Calu3 (cell line): ENCODE results near the gene APBA2. TPM values are rescaled to one million over a fixed set of nuclear protein-coding genes. Genes with fewer than 3 reads are reported as not detected.

Experiments used
- BruUV-seq: library from RNA; stranded (reverse); fragments of 400-500 nt; replicated peaks from 2 replicates; lab custom pipeline; 2021; lab: Mats Ljungman, UMichigan
- CTCF ChIA-PET: fragments of 300-600 bp; sonication (Branson Sonifier 250); formaldehyde crosslinking; loops from one replicate; lab custom pipeline; 2022; ENCODE audit warnings: antibody characterized with exemption; lab: Charles Lee
- DNase-seq: peaks from one replicate; pipeline ENCODE4 v3.0.0; 2022
- H3K27ac Mint-ChIP-seq: one replicate; pipeline ENCODE4 v1.8.0; 2022; ENCODE audit warnings: mixed read lengths; ENCODE audit not compliant: unreplicated experiment
- H3K27me3 Mint-ChIP-seq: one replicate; pipeline ENCODE4 v1.8.0; 2022; ENCODE audit warnings: mixed read lengths; ENCODE audit not compliant: unreplicated experiment
- H3K36me3 Mint-ChIP-seq: one replicate; pipeline ENCODE4 v1.8.0; 2022; ENCODE audit warnings: mild to moderate bottlenecking, moderate library complexity, mixed read lengths; ENCODE audit not compliant: insufficient read depth, unreplicated experiment
- H3K4me1 Mint-ChIP-seq: one replicate; pipeline ENCODE4 v1.8.0; 2022; ENCODE audit warnings: mild to moderate bottlenecking, low read depth, mixed read lengths; ENCODE audit not compliant: unreplicated experiment
- H3K4me3 Mint-ChIP-seq: one replicate; pipeline ENCODE4 v1.8.0; 2022; ENCODE audit warnings: mild to moderate bottlenecking, low read depth, moderate library complexity, mixed read lengths; ENCODE audit not compliant: unreplicated experiment
- H3K9me3 Mint-ChIP-seq: one replicate; pipeline ENCODE4 v1.8.0; 2022; ENCODE audit warnings: low read depth, mixed read lengths; ENCODE audit not compliant: unreplicated experiment
- CTCF ChIP-seq: fragments of 200-600 bp; IDR thresholded peaks from one replicate; pipeline ENCODE4 v1.8.0; 2022; ENCODE audit warnings: antibody characterized with exemption; ENCODE audit not compliant: unreplicated experiment
- intact Hi-C: fragments of 100-400 bp; cut with micrococcal nuclease; formaldehyde crosslinking; loops from one replicate; pipeline ENCODE4 v1.10.0; 2022; ENCODE audit not compliant: unreplicated experiment
- total RNA-seq: library from RNA; stranded (reverse); gene quantifications from 2 replicates; pipeline ENCODE4 v1.2.3, GENCODE V29; 2022

The APBA2 gene
- total RNA-seq, 1 experiment from 2014 or later: not detected

DNA sequence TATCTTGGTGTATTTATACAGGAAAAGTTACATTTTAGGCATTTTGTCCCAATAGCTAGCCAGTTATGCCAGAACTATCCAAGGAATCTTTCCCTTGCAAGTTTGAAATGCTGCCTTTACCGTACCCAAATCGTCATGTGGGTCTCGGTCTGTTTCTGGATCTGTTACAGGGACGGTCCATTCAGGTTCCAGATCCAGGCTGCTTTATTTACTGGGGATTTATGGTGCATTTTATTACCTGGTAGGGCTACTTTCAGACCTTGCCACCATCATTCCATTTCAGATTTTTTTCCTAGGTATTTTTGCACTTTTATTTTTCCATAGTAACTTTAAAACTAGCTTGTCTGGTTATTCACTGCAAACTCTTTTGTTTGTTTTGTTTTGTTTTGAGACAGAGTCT is 197.4 kb downstream of the APBA2 start:
- H3K36me3 Mint-ChIP-seq: no peaks in the 10 kb centered on the region
- intact Hi-C loops: no loop called here
- no peak overlapping the region for H3K27ac Mint-ChIP-seq
- no TSS peak for BruUV-seq
- H3K9me3 Mint-ChIP-seq: peaks cover 2% of the 10 kb centered on the region
- DNase-seq: no peak
- no peak overlapping the region for H3K4me3 Mint-ChIP-seq
- no peak for TF ChIP-seq CTCF
- H3K4me1 Mint-ChIP-seq: no peaks in the 10 kb centered on the region
- CTCF ChIA-PET: no interaction called here
- no peaks in the 10 kb centered on the region for H3K27me3 Mint-ChIP-seq

GRCh38 chr15:29083858-29084257 is 198.1 kb downstream of the APBA2 start:
- H3K4me1 Mint-ChIP-seq: no peaks in the 10 kb centered on the region
- BruUV-seq: no TSS peak

DNA sequence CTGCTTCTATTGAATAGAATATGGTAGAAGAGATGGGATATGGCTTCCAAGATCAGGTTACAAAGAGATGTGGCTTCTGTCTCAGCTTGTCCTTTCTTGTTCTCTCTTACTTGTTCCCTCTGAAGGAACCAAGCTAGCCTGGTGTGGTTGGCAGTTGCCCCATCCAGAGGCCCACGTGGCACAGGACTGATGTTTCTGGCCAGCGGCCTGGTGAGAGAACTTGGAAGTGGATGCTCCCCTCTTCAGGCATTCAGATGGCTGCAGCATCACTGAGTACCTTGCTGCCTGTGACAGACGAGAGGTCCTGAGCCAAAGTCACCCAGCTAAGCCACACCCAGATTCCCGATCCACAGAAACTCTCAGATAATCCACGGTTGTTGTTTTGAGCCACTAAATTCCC is 200.2 kb downstream of the APBA2 start:
- CTCF ChIA-PET: no interaction called here
- H3K4me1 Mint-ChIP-seq: no peaks in the 10 kb centered on the region
- intact Hi-C loops: no loop called here
- no peak for DNase-seq
- no peak overlapping the region for H3K27ac Mint-ChIP-seq
- no peak overlapping the region for H3K4me3 Mint-ChIP-seq
- no peak for TF ChIP-seq CTCF
- peaks cover 2% of the 10 kb centered on the region for H3K9me3 Mint-ChIP-seq
- H3K27me3 Mint-ChIP-seq: no peaks in the 10 kb centered on the region
- H3K36me3 Mint-ChIP-seq: peaks cover 3% of the 10 kb centered on the region
- BruUV-seq: no TSS peak

More at GRCh38 chr15:29083858-29084257, 198.1 kb downstream of the APBA2 start:
- Mint-ChIP-seq H3K4me3 (no peak overlapping the region), H3K27me3 (no peaks in the 10 kb centered on the region), H3K27ac (no peak overlapping the region), H3K9me3 (peaks cover 2% of the 10 kb centered on the region), H3K36me3 (no peaks in the 10 kb centered on the region)
- TF ChIP-seq CTCF: no peak
- CTCF ChIA-PET: no interaction called here
- intact Hi-C loops: no loop called here
- no peak for DNase-seq

GRCh38 chr15:29086891-29087290 is 201.1 kb downstream of the APBA2 start:
- Mint-ChIP-seq H3K27me3 (no peaks in the 10 kb centered on the region), H3K9me3 (peaks cover 2% of the 10 kb centered on the region), H3K4me1 (no peaks in the 10 kb centered on the region), H3K27ac (no peak overlapping the region), H3K4me3 (no peak overlapping the region), H3K36me3 (peaks cover 3% of the 10 kb centered on the region)
- no TSS peak for BruUV-seq
- TF ChIP-seq CTCF: no peak
- CTCF ChIA-PET: no interaction called here
- DNase-seq: no peak
- intact Hi-C loops: no loop called here
